Measurements from ENCODE around the gene EDC4.

DNA sequence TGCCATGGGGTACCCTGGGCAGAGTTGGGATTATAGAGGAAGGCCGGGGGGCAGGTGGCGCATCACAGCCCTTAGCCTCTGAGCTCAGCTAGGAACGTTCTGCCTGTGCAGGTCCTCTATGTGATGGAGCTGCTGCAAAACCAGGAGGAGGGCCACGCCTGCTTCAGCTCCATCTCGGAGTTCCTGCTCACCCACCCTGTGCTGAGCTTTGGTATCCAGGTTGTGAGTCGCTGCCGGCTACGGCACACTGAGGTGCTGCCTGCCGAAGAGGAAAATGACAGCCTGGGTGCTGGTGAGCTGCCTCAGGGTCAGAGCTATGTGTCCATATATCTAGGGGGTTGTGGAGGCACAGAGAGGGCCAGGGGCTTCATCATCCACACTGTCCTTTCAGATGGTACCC, 6.0 kb downstream of the EDC4 start:
- TF ChIP-seq CTCF (conservative IDR thresholded peaks at IDR 0.05; ENCODE audit: low read length) (no peak), EZH2phosphoT487 (IDR thresholded peaks at IDR 0.05; ENCODE audit: borderline replicate concordance, low read depth, low read length) (no peak)

Data from OCI-LY7 (cell line).